ENCODE data around the gene PLS1.
A peak's percentile ranks its signal among the peaks of the same experiment; 100 is the strongest.
"Not testable (repeated sequence)": the region's sequence is repeated elsewhere in the genome, so short reads cannot be mapped to it uniquely, and the experiment has no call there.

Gene PLS1

DNA sequence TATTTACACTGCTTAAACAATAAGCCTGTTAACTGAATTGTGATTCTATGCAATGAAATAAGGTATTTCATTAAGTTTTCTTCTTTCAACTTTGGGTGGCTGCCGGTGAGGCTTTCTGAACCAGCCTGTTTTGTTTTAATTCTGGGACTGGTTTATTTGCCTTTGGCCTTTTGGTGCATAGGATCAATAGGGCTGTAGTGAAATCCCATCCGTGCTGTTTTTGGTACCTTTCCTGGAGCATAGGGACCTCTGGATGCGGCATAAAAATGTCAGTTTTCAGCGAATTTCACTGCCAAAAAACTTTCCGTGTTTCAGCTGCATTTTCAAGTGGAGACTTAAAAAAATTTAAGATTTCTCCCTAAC, 514 bp downstream of the PLS1 start:
- DNase-seq (ENCODE audit: low read depth), result no peak
- H3K4me3 ChIP-seq (ENCODE audit: low read depth, low read length), result peak overlapping the region; percentile 76
- in situ Hi-C loops (cut with HindIII; ENCODE audit: low sequenced_read_pairs), result loop anchor here (25.0 kb wide), 1 partner anchor 416 kb away; the partner anchor contains the start of gene U2SURP
- TF ChIP-seq, protein P1, sequence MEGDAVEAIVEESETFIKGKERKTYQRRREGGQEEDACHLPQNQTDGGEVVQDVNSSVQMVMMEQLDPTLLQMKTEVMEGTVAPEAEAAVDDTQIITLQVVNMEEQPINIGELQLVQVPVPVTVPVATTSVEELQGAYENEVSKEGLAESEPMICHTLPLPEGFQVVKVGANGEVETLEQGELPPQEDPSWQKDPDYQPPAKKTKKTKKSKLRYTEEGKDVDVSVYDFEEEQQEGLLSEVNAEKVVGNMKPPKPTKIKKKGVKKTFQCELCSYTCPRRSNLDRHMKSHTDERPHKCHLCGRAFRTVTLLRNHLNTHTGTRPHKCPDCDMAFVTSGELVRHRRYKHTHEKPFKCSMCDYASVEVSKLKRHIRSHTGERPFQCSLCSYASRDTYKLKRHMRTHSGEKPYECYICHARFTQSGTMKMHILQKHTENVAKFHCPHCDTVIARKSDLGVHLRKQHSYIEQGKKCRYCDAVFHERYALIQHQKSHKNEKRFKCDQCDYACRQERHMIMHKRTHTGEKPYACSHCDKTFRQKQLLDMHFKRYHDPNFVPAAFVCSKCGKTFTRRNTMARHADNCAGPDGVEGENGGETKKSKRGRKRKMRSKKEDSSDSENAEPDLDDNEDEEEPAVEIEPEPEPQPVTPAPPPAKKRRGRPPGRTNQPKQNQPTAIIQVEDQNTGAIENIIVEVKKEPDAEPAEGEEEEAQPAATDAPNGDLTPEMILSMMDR (IDR thresholded peaks at IDR 0.05; ENCODE audit: low read depth, low read length, missing control alignments), result no peak

GRCh38 chr3:142597906-142598305, 1.7 kb downstream of the PLS1 start:
- no peak for DNase-seq (ENCODE audit: low read depth)
- in situ Hi-C loops (cut with HindIII; ENCODE audit: low sequenced_read_pairs), result loop anchor here (25.0 kb wide), 1 partner anchor 414 kb away; the partner anchor contains the start of gene U2SURP
- no peak overlapping the region for H3K4me3 ChIP-seq (ENCODE audit: low read depth, low read length)
- TF ChIP-seq, protein P1 (IDR thresholded peaks at IDR 0.05; ENCODE audit: low read depth, low read length, missing control alignments), result no peak

DNA sequence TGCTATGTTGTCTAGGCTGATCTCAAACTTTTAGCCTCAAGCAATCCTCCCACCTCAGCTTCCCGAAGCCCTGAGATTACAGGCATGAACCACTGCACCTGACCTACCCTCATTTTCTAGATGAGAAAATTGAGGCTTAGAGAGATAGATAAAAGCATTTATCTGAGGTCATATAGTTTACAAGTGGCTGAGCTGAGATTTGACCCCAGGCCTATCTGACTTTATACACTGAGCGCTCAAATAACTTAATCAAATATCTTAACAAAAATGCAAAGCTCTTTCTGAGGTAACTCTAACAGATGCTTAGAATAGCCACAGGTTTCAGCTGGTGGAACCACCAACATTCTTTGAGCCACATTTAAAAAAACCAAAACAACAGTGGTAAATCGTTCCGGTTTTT, 5.5 kb downstream of the PLS1 start:
- DNase-seq (ENCODE audit: low read depth), result no peak
- TF ChIP-seq, protein P1 (IDR thresholded peaks at IDR 0.05; ENCODE audit: low read depth, low read length, missing control alignments), result no peak
- no peak overlapping the region for H3K4me3 ChIP-seq (ENCODE audit: low read depth, low read length)
- in situ Hi-C loops (cut with HindIII; ENCODE audit: low sequenced_read_pairs), result no loop called here

DNA sequence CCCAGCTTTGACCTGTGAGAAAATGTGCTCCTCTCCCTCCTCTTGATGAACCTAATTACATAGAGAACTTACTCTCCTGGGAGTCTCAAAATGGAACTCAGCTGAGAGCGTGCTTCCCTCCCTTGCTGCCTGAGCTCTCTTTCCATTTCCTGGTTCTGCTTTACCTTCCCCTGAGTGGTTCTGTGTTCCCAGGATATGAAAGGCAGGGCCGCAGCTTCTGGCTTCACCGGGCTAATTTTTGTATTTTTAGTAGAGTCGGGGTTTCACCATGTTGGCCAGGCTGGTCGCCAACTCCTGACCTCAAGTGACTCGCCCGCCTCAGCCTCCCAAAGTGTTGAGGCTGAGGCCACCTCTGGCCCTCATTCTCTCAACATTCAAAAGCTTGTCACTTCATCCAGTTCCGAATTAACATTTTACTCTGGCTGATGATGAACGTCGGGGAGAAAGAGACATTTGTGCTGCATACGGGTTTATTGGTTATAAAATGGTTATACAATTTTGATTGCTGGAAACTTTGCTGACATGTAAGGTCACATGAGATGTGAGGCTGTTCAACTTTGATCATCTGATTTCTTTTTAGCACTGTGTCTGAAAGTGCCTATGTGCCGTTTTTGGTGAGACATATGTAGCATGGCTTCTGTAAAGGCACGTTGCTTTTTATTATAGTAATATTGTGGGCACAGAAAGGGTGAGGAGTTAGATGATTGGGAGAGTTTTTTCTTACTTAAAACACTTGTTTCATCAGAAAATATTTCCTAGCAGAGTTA, 6.6 kb downstream of the PLS1 start:
- in situ Hi-C loops (cut with HindIII; ENCODE audit: low sequenced_read_pairs), result no loop called here
- H3K4me3 ChIP-seq (ENCODE audit: low read depth, low read length), result no peak overlapping the region
- TF ChIP-seq, protein P1 (IDR thresholded peaks at IDR 0.05; ENCODE audit: low read depth, low read length, missing control alignments), result no peak
- DNase-seq (ENCODE audit: low read depth), result no peak

DNA sequence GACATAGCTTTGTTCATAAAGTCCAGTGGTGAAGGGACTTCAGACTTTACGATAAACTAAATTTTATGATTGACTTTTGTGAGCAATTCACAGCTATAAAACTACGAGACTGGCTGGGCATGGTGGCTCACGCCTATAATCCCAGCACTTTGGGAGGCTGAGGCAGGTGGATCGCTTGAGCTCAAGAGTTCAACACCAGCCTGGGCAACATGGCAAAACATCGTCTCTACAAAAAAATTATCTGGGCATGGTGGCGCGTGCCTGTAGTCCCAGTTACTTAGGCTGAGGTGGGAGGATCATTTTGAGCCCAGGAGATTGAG, 7.2 kb downstream of the PLS1 start:
- H3K4me3 ChIP-seq (ENCODE audit: low read depth, low read length); DNase-seq (ENCODE audit: low read depth); in situ Hi-C loops (cut with HindIII; ENCODE audit: low sequenced_read_pairs): not testable (repeated sequence)

GRCh38 chr3:142604940-142605339, 8.7 kb downstream of the PLS1 start:
- in situ Hi-C loops (cut with HindIII; ENCODE audit: low sequenced_read_pairs), result no loop called here
- TF ChIP-seq, protein P1 (IDR thresholded peaks at IDR 0.05; ENCODE audit: low read depth, low read length, missing control alignments), result no peak
- H3K4me3 ChIP-seq (ENCODE audit: low read depth, low read length), result no peak overlapping the region
- DNase-seq (ENCODE audit: low read depth), result no peak

GRCh38 chr3:142608631-142609030, 12.4 kb downstream of the PLS1 start:
- H3K4me3 ChIP-seq (ENCODE audit: low read depth, low read length), result no peak overlapping the region
- TF ChIP-seq, protein P1 (IDR thresholded peaks at IDR 0.05; ENCODE audit: low read depth, low read length, missing control alignments), result no peak
- DNase-seq (ENCODE audit: low read depth), result no peak
- in situ Hi-C loops (cut with HindIII; ENCODE audit: low sequenced_read_pairs), result no loop called here

All from astrocyte of the cerebellum (primary cell).